CD8-positive, alpha-beta memory T cell (primary cell): ENCODE results near the gene HABP4. TPM values are rescaled to one million over a fixed set of nuclear protein-coding genes. Genes with fewer than 3 reads are reported as not detected.

Experiments used
- CTCF ChIA-PET: fragments of 350-600 bp; sonication (Branson Sonifier 250); formaldehyde crosslinking; loops from one replicate; lab custom pipeline; 2021; ENCODE audit warnings: antibody characterized with exemption; lab: Charles Lee
- POLR2A ChIA-PET: fragments of 350-600 bp; sonication (Branson Sonifier 250); formaldehyde crosslinking; loops from one replicate; lab custom pipeline; 2021; ENCODE audit warnings: antibody characterized with exemption; lab: Charles Lee
- DNase-seq, 5 donors: peaks; one replicate each; pipeline versions ENCODE4 v3.0.0 to v3.0.0-alpha.2; 2020 to 2022; ENCODE audit warnings: mixed read lengths in 1 of 5
- H3K27ac ChIP-seq: one replicate; pipeline ENCODE4 v1.7.0; 2013; ENCODE audit warnings: low read depth, mild to moderate bottlenecking, low read length, moderate library complexity
- H3K27me3 ChIP-seq: 2 replicates; pipeline ENCODE4 v1.7.0; 2013; ENCODE audit warnings: low read length, mild to moderate bottlenecking; ENCODE audit not compliant: insufficient read depth, poor library complexity, severe bottlenecking
- H3K36me3 ChIP-seq: 2 replicates; pipeline ENCODE4 v1.7.0; 2013; ENCODE audit warnings: mild to moderate bottlenecking, low read length, moderate library complexity; ENCODE audit not compliant: insufficient read depth
- H3K4me1 ChIP-seq: 2 replicates; pipeline ENCODE4 v1.7.0; 2013; ENCODE audit warnings: mild to moderate bottlenecking, low read length, moderate library complexity; ENCODE audit not compliant: insufficient read depth
- H3K4me3 ChIP-seq: 2 replicates; pipeline ENCODE4 v1.7.0; 2013; ENCODE audit warnings: mild to moderate bottlenecking, low read length
- H3K9me3 ChIP-seq: 2 replicates; pipeline ENCODE4 v1.7.0; 2013; ENCODE audit warnings: mild to moderate bottlenecking, low read length
- H3K27ac Mint-ChIP-seq, 8 donors: one replicate each; pipeline ENCODE4 v1.8.0; 2020 to 2021; ENCODE audit warnings: mixed read lengths in 8 of 8, mild to moderate bottlenecking in 6 of 8, inconsistent platforms in 3 of 8, moderate library complexity in 3 of 8
- H3K27me3 Mint-ChIP-seq, 2 donors: one replicate each; pipeline ENCODE4 v1.8.0; 2020 to 2021; ENCODE audit warnings: mixed read lengths in 2 of 2, mild to moderate bottlenecking in 1 of 2, moderate library complexity in 1 of 2
- H3K36me3 Mint-ChIP-seq, 3 donors: one replicate each; pipeline ENCODE4 v1.8.0; 2020 to 2021; ENCODE audit warnings: mixed read lengths in 3 of 3, inconsistent platforms in 1 of 3, mild to moderate bottlenecking in 1 of 3
- H3K4me1 Mint-ChIP-seq, 3 donors: one replicate each; pipeline ENCODE4 v1.8.0; 2020 to 2021; ENCODE audit warnings: mixed read lengths in 3 of 3, inconsistent platforms in 1 of 3, mild to moderate bottlenecking in 1 of 3
- H3K4me3 Mint-ChIP-seq, 7 donors: one replicate each; pipeline ENCODE4 v1.8.0; 2020 to 2021; ENCODE audit warnings: mixed read lengths in 7 of 7, mild to moderate bottlenecking in 6 of 7, moderate library complexity in 4 of 7, inconsistent platforms in 2 of 7
- H3K9me3 Mint-ChIP-seq, 5 donors: one replicate each; pipeline ENCODE4 v1.8.0; 2020 to 2022; ENCODE audit warnings: mixed read lengths in 5 of 5, mild to moderate bottlenecking in 3 of 5, moderate library complexity in 2 of 5, inconsistent platforms in 1 of 5
- polyA plus RNA-seq: library from polyadenylated mRNA; unstranded; fragments of 300-500 nt; fragmentation: Illumina TruSeq; gene quantifications from one replicate; pipeline ENCODE4 v1.2.3, GENCODE V29; 2021
- total RNA-seq, 2 experiments: library from RNA; stranded (reverse); gene quantifications; one replicate each; pipeline ENCODE4 v1.2.3, GENCODE V29; 2021

The HABP4 gene
- total RNA-seq (10 to 100 TPM; 20.4 to 21.0 TPM), polyA plus RNA-seq (24.1 TPM)

- peak; percentile 94 to 97 (median 95) for DNase-seq
- H3K27me3 ChIP-seq = no peaks in the 10 kb centered on the region
- H3K27ac ChIP-seq = peak within 1 kb of the TSS; percentile 57
- H3K9me3 Mint-ChIP-seq = no peaks in the 10 kb centered on the region
- H3K4me3 ChIP-seq = peak within 1 kb of the TSS; percentile 75
- peaks cover 18% of the 10 kb centered on the region for H3K4me1 ChIP-seq
- POLR2A ChIA-PET = interaction anchor here (0.6 to 3.1 kb wide), 14 partner anchors 9 to 1780 kb away, joined by 3 to 22 read pairs (median 4); partner anchors contain the start of genes SLC35D2, ZNF367 and ZNF510
- CTCF ChIA-PET = interaction anchor here (1.0 to 2.0 kb wide), 10 partner anchors 8 to 133 kb away, joined by 3 to 6 read pairs (median 4); partner anchors contain the start of gene SLC35D2
- H3K36me3 ChIP-seq = no peaks in the 10 kb centered on the region
- no peaks in the 10 kb centered on the region for H3K9me3 ChIP-seq
- H3K4me3 Mint-ChIP-seq = peak within 1 kb of the TSS; percentile 89 to 96 (median 94)
- peak within 1 kb of the TSS; percentile 60 to 95 (median 90) for H3K27ac Mint-ChIP-seq
- H3K36me3 Mint-ChIP-seq = peaks cover 0 to 11% (median 2%) of the 10 kb centered on the region in 3 donors
- peaks cover 19 to 29% (median 28%) of the 10 kb centered on the region in 3 donors for H3K4me1 Mint-ChIP-seq
- H3K27me3 Mint-ChIP-seq = peaks cover 0 to 1% of the 10 kb centered on the region in 2 donors
Observed at GRCh38 chr9:96449845-96450612, at the start of gene HABP4. TSS of gene HABP4 (plus strand) at chr9:96450169. CDS start at chr9:96450280, 111 bp downstream.

GRCh38 chr9:96408409-96409280, 41.3 kb upstream of the HABP4 start:
- POLR2A ChIA-PET = no interaction called here
- peaks cover 27 to 47% (median 42%) of the 10 kb centered on the region in 3 donors for H3K4me1 Mint-ChIP-seq
- no peak for DNase-seq
- Histone ChIP-seq H3K27me3 (no peaks in the 10 kb centered on the region), H3K4me3 (no peak overlapping the region), H3K27ac (no peak overlapping the region), H3K36me3 (no peaks in the 10 kb centered on the region), H3K4me1 (peaks cover 20% of the 10 kb centered on the region), H3K9me3 (no peaks in the 10 kb centered on the region)
- H3K27me3 Mint-ChIP-seq = no peaks in the 10 kb centered on the region
- H3K9me3 Mint-ChIP-seq = no peaks in the 10 kb centered on the region
- H3K27ac Mint-ChIP-seq = peak overlapping the region; percentile 15 to 85 (median 71)
- CTCF ChIA-PET = interaction anchor here (0.8 kb wide), 1 partner anchor 26 kb away, joined by 3 read pairs; no protein-coding TSS in a partner anchor
- peak overlapping the region in 4 of 7 donors; percentile 2 to 58 (median 26) for H3K4me3 Mint-ChIP-seq
- H3K36me3 Mint-ChIP-seq = no peaks in the 10 kb centered on the region

GRCh38 chr9:96411129-96411838, 38.7 kb upstream of the HABP4 start:
- Histone ChIP-seq H3K27me3 (no peaks in the 10 kb centered on the region), H3K9me3 (no peaks in the 10 kb centered on the region), H3K27ac (no peak overlapping the region), H3K4me3 (no peak overlapping the region), H3K36me3 (no peaks in the 10 kb centered on the region), H3K4me1 (peaks cover 31% of the 10 kb centered on the region)
- Mint-ChIP-seq H3K9me3 (no peaks in the 10 kb centered on the region), H3K27ac (peak overlapping the region in 6 of 8 donors; percentile 23 to 66 (median 52)), H3K4me1 (peaks cover 33 to 53% (median 51%) of the 10 kb centered on the region in 3 donors), H3K27me3 (no peaks in the 10 kb centered on the region), H3K36me3 (no peaks in the 10 kb centered on the region), H3K4me3 (no peak overlapping the region)
- POLR2A ChIA-PET = no interaction called here
- CTCF ChIA-PET = interaction anchor here (0.7 kb wide), 1 partner anchor 12 kb away, joined by 3 read pairs; no protein-coding TSS in a partner anchor
- no peak for DNase-seq

GRCh38 chr9:96412174-96412913, 37.6 kb upstream of the HABP4 start:
- H3K4me1 Mint-ChIP-seq = peaks cover 38 to 58% (median 55%) of the 10 kb centered on the region in 3 donors
- no peaks in the 10 kb centered on the region for H3K36me3 ChIP-seq
- no peaks in the 10 kb centered on the region for H3K27me3 Mint-ChIP-seq
- ChIA-PET CTCF (no interaction called here), POLR2A (no interaction called here)
- H3K27me3 ChIP-seq = no peaks in the 10 kb centered on the region
- H3K27ac ChIP-seq = no peak overlapping the region
- H3K9me3 Mint-ChIP-seq = no peaks in the 10 kb centered on the region
- peaks cover 0 to 8% (median 0%) of the 10 kb centered on the region in 3 donors for H3K36me3 Mint-ChIP-seq
- H3K4me3 ChIP-seq = no peak overlapping the region
- H3K4me3 Mint-ChIP-seq = no peak overlapping the region
- DNase-seq = no peak
- H3K4me1 ChIP-seq = peaks cover 37% of the 10 kb centered on the region
- peak overlapping the region in 7 of 8 donors; percentile 38 to 89 (median 73) for H3K27ac Mint-ChIP-seq
- H3K9me3 ChIP-seq = no peaks in the 10 kb centered on the region

- H3K27ac Mint-ChIP-seq = peak overlapping the region; percentile 61 to 97 (median 88)
- Histone ChIP-seq H3K27ac (no peak overlapping the region), H3K36me3 (no peaks in the 10 kb centered on the region), H3K4me3 (peak overlapping the region; percentile 11), H3K4me1 (peaks cover 34% of the 10 kb centered on the region), H3K27me3 (no peaks in the 10 kb centered on the region), H3K9me3 (no peaks in the 10 kb centered on the region)
- no peaks in the 10 kb centered on the region for H3K27me3 Mint-ChIP-seq
- ChIA-PET POLR2A (interaction anchor here (0.6 to 1.1 kb wide), 3 partner anchors 36 to 153 kb away, joined by 3 to 4 read pairs (median 3); partner anchors contain the start of gene HABP4), CTCF (interaction anchor here (0.8 to 1.4 kb wide), 3 partner anchors 15 to 96 kb away, joined by 3 to 6 read pairs (median 4); partner anchors contain the start of gene SLC35D2)
- peaks cover 33 to 50% (median 47%) of the 10 kb centered on the region in 3 donors for H3K4me1 Mint-ChIP-seq
- peak overlapping the region; percentile 66 to 89 (median 75) for H3K4me3 Mint-ChIP-seq
- peaks cover 0 to 8% (median 0%) of the 10 kb centered on the region in 3 donors for H3K36me3 Mint-ChIP-seq
- no peaks in the 10 kb centered on the region for H3K9me3 Mint-ChIP-seq
- DNase-seq = peak in 1 of 5 donors; percentile 26
Observed at GRCh38 chr9:96413302-96414221, 36.4 kb upstream of the HABP4 start.

- DNase-seq = peak; percentile 86 to 94 (median 90)
Observed at GRCh38 chr9:96417051-96417586, 32.9 kb upstream of the HABP4 start.

More at GRCh38 chr9:96417051-96417586, 32.9 kb upstream of the HABP4 start:
- ChIA-PET CTCF (interaction anchor here (0.6 to 1.6 kb wide), 5 partner anchors 18 to 149 kb away, joined by 3 to 8 read pairs (median 3); no protein-coding TSS in a partner anchor), POLR2A (interaction anchor here (0.9 to 1.9 kb wide), 7 partner anchors 18 to 239 kb away, joined by 3 to 12 read pairs (median 4); partner anchors contain the start of gene HABP4)
- Mint-ChIP-seq H3K4me3 (peak overlapping the region; percentile 89 to 95 (median 91)), H3K27me3 (no peaks in the 10 kb centered on the region), H3K27ac (peak overlapping the region; percentile 92 to 99 (median 96)), H3K36me3 (peaks cover 0 to 10% (median 0%) of the 10 kb centered on the region in 3 donors), H3K9me3 (no peaks in the 10 kb centered on the region), H3K4me1 (peaks cover 42 to 48% (median 47%) of the 10 kb centered on the region in 3 donors)
- Histone ChIP-seq H3K4me1 (peaks cover 43% of the 10 kb centered on the region), H3K36me3 (no peaks in the 10 kb centered on the region), H3K9me3 (no peaks in the 10 kb centered on the region), H3K27me3 (no peaks in the 10 kb centered on the region), H3K4me3 (peak overlapping the region; percentile 75), H3K27ac (peak overlapping the region; percentile 90)
